Measurements from ENCODE around the gene TOMM7.

TOMM7 gene

GRCh38 chr7:22822486-22823141 is at the start of gene TOMM7:
TSS of gene TOMM7 (minus strand) at chr7:22822849. CDS start at chr7:22822779, 70 bp downstream.
- peak; percentile 81 for DNase-seq

GRCh38 chr7:22872096-22872807 is 49.6 kb upstream of the TOMM7 start:
- DNase-seq = no peak

GRCh38 chr7:22871661-22872060 is 49.0 kb upstream of the TOMM7 start:
- DNase-seq = no peak

GRCh38 chr7:22868509-22868908 is 45.9 kb upstream of the TOMM7 start:
- no peak for DNase-seq

GRCh38 chr7:22867589-22867988 is 44.9 kb upstream of the TOMM7 start:
- DNase-seq = no peak

GRCh38 chr7:22867003-22867402 is 44.4 kb upstream of the TOMM7 start:
- DNase-seq = no peak

GRCh38 chr7:22865602-22865960 is 42.9 kb upstream of the TOMM7 start:
- no peak for DNase-seq

GRCh38 chr7:22864855-22865601 is 42.4 kb upstream of the TOMM7 start:
- DNase-seq = no peak

- no peak for DNase-seq
These were observed 41.7 kb upstream of the TOMM7 start for GRCh38 chr7:22864301-22864700.

- no peak for DNase-seq
These were observed 40.7 kb upstream of the TOMM7 start for GRCh38 chr7:22863156-22863899.

- no peak for DNase-seq
These were observed 38.9 kb upstream of the TOMM7 start for GRCh38 chr7:22861576-22861975.

GRCh38 chr7:22860784-22861482 is 38.3 kb upstream of the TOMM7 start:
- peak in 1 of 2 experiments; percentile 14 for DNase-seq

GRCh38 chr7:22860337-22860736 is 37.7 kb upstream of the TOMM7 start:
- DNase-seq = no peak

GRCh38 chr7:22859641-22860290 is 37.1 kb upstream of the TOMM7 start:
- no peak for DNase-seq

- DNase-seq = no peak
These were observed 36.3 kb upstream of the TOMM7 start for GRCh38 chr7:22858640-22859561.

- no peak for DNase-seq
These were observed 35.6 kb upstream of the TOMM7 start for GRCh38 chr7:22858274-22858639.

- no peak for DNase-seq
These were observed 33.8 kb upstream of the TOMM7 start for GRCh38 chr7:22856416-22856815.

- no peak for DNase-seq
These were observed 32.4 kb upstream of the TOMM7 start for GRCh38 chr7:22855049-22855392.

- DNase-seq = peak; percentile 11 to 72
These were observed 31.8 kb upstream of the TOMM7 start for GRCh38 chr7:22854158-22855048.

- peak; percentile 49 to 63 for DNase-seq
These were observed 31.1 kb upstream of the TOMM7 start for GRCh38 chr7:22853674-22854157.
